ENCODE results near the gene SLC34A3. TPM values are rescaled to one million over a fixed set of nuclear protein-coding genes. Genes with fewer than 3 reads are reported as not detected.

SLC34A3 gene
- total RNA-seq, 2 experiments from 2014 or later = not detected

Other genes with a start within 250 kb of the SLC34A3 start
- gene LCNL1, start 247.9 kb upstream of the SLC34A3 start, total RNA-seq = under 1 TPM; 0.58 to 0.60 TPM
- 10 to 100 TPM; 69.6 to 74.6 TPM for gene PAXX, start 238.5 kb upstream of the SLC34A3 start, total RNA-seq
- 1 to 10 TPM; 4.5 to 4.6 TPM for gene CLIC3, start 234.3 kb upstream of the SLC34A3 start, total RNA-seq
- gene ABCA2, start 202.7 kb upstream of the SLC34A3 start, total RNA-seq = 10 to 100 TPM; 41.1 to 42.6 TPM
- 1 to 10 TPM; 1.7 to 2.4 TPM for gene FUT7, start 198.8 kb upstream of the SLC34A3 start, total RNA-seq
- 10 to 100 TPM; 79.2 to 82.7 TPM for gene NPDC1, start 184.7 kb upstream of the SLC34A3 start, total RNA-seq
- under 1 TPM; 0.25 to 0.36 TPM for gene ENTPD2, start 176.8 kb upstream of the SLC34A3 start, total RNA-seq
- 10 to 100 TPM; 24.5 to 25.2 TPM for gene SAPCD2, start 160.3 kb upstream of the SLC34A3 start, total RNA-seq
- 10 to 100 TPM; 38.3 to 40.2 TPM for gene UAP1L1, start 153.4 kb upstream of the SLC34A3 start, total RNA-seq
- gene MAN1B1, start 143.9 kb upstream of the SLC34A3 start, total RNA-seq = 10 to 100 TPM; 56.7 to 57.8 TPM
- gene DPP7, start 116.2 kb upstream of the SLC34A3 start, total RNA-seq = 100 to 1,000 TPM; 276 to 289 TPM
- gene GRIN1, start 91.7 kb upstream of the SLC34A3 start, total RNA-seq = not detected
- not detected for gene LRRC26, start 60.9 kb upstream of the SLC34A3 start, total RNA-seq
- gene TMEM210, start 58.8 kb upstream of the SLC34A3 start, total RNA-seq = not detected
- 10 to 100 TPM; 62.9 to 65.5 TPM for gene ANAPC2, start 42.3 kb upstream of the SLC34A3 start, total RNA-seq
- gene SSNA1, start 42.2 kb upstream of the SLC34A3 start, total RNA-seq = 10 to 100 TPM; 67.9 to 68.4 TPM
- 1 to 10 TPM; 9.2 to 9.7 TPM for gene TPRN, start 30.2 kb upstream of the SLC34A3 start, total RNA-seq
- 10 to 100 TPM; 27.6 to 29.7 TPM for gene TMEM203, start 25.3 kb upstream of the SLC34A3 start, total RNA-seq
- 10 to 100 TPM; 25.2 to 30.8 TPM for gene NDOR1, start 25.2 kb upstream of the SLC34A3 start, total RNA-seq
- 1 to 10 TPM; 5.0 TPM for gene RNF208, start 8.7 kb upstream of the SLC34A3 start, total RNA-seq
- under 1 TPM; 0.36 to 0.40 TPM for gene CYSRT1, start 5.7 kb upstream of the SLC34A3 start, total RNA-seq
- not detected for gene RNF224, start 3.4 kb upstream of the SLC34A3 start, total RNA-seq
- gene TUBB4B, start 10.4 kb downstream of the SLC34A3 start, total RNA-seq = 100 to 1,000 TPM; 242 to 246 TPM
- gene STPG3, start 20.4 kb downstream of the SLC34A3 start, total RNA-seq = not detected
- gene NELFB, start 24.4 kb downstream of the SLC34A3 start, total RNA-seq = 10 to 100 TPM; 52.9 to 54.9 TPM
- gene TOR4A, start 46.8 kb downstream of the SLC34A3 start, total RNA-seq = 1 to 10 TPM; 8.6 to 8.8 TPM
- gene NRARP, start 71.4 kb downstream of the SLC34A3 start, total RNA-seq = 1 to 10 TPM in 1 of 2 experiments, under 1 TPM in 1; 0.86 to 1.1 TPM
- gene EXD3, start 192.3 kb downstream of the SLC34A3 start, total RNA-seq = 10 to 100 TPM; 20.4 to 21.4 TPM
- 1 to 10 TPM; 1.0 to 1.2 TPM for gene NOXA1, start 192.5 kb downstream of the SLC34A3 start, total RNA-seq
- not detected for gene ENTPD8, start 210.5 kb downstream of the SLC34A3 start, total RNA-seq
- 10 to 100 TPM; 55.7 to 62.2 TPM for gene NSMF, start 228.4 kb downstream of the SLC34A3 start, total RNA-seq

Measured in activated naive CD4-positive, alpha-beta T cell treated with anti-CD3 and anti-CD28 coated beads, Interleukin-2, amount 10 ng/mL, durations not matched to agents 5 hours and 36 hours (primary cell).